ENCODE data around the gene CHST3.
A peak's percentile ranks its signal among the peaks of the same experiment; 100 is the strongest.
"Not testable (repeated sequence)": the region's sequence is repeated elsewhere in the genome, so short reads cannot be mapped to it uniquely, and the experiment has no call there.

CHST3 gene

DNA sequence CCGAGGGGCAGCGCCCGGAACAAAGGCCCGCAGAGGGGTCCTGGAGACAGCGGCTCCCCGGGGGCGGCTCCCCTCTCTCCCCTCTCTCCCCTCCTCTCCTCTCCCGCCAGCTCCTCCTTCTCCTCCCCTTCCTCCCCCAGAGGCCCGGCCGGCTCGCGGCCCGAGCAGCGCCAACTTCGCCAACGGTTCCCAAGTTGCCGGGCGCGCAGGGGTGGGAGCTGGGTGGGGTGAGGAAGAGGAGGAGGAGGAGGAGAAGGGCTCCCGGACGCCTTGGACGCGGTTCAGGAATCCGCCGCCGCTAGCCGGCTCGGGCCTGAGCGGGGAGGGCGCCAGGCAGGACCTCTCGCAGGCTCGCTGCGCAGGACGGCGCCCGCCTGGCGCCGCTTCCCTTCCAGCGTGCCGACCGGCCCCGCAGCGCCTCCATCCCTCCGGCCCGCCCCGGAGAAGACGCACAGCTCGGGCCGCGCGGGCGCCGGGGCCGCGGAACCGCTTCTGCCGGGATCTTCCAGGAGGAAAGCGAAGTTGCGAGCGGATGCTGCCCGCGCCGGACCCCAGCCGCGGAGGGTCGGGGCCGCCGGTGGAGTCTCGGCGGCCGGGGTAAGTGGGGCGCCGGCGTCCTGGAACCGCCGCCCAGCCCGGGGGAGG lies at the start of gene CHST3:
CHST3 (plus strand) TSS at position 298 of the 645 bp plus-strand sequence. CDS start 41,448 bp downstream, outside the sequence.
- DNase-seq (ENCODE audit: insufficient read length, low spot score) (peak; percentile 37), FAIRE-seq (no peak)

DNA sequence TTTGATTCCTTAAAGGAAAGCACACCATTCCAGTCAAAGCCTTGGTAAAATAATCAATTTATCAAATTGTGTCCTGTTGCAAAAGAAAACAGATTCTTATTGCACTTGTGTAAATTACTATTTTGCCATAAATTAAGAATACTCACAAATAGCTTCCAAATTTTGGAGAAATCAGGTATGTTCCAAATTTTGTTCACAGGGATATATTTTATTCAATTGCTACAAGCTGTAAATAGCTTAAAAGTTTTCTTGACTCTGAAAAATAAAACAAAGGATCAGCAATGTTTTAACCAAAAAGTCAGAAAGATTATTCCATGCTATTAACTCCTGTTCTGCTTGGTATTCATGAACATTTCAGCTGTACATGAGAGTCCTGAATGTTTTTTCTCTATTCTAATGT lies 47.4 kb upstream of the CHST3 start:
- FAIRE-seq (no peak), DNase-seq (ENCODE audit: insufficient read length, low spot score) (no peak)

DNA sequence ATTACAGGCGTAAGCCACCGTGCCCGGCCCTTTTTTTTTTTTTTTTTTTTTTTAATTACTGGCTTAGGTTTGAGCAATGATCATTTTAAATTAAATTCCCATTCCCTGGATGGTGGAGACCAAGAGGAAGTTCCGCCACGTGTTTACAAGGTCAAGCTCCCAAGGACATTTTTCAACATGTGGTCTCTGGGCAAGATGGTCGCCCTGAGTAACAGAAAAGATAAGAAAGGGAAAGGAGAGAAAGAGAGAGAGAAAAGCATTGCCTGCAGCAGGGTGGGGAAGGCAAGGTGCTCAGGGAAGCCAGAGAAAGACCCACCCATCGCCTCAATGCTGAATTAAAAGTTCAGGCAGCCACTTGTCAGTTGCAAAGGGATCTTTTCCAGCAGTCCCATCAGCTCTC lies 45.2 kb upstream of the CHST3 start:
- FAIRE-seq, result no peak
- DNase-seq (ENCODE audit: insufficient read length, low spot score), result no peak

DNA sequence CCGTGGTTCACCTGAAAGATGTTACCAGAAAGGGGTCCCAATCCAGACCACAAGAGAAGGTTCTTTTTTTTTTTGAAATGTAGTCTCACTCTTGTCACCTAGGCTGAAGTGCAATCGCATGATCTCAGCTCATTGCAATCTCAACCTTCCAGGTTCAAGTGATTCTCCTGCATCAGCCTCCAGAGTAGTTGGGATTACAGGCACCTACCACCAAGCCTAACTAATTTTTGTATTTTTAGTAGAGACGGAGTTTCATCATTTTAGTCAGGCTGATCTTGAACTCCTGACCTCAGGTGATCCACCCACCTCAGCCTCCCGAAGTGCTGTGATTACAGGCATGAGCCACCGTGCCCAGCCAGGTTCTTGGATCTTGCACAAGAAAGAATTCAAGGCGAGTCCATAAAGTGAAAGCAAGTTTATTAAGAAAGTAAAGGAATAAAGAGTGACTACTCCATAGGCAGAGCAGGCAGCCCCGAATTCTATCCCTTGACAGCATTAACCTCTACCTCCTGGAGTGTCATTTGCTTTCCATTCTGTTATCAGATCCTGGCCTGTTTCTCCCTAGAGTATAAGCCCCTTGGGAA lies 44.1 kb upstream of the CHST3 start:
- DNase-seq (ENCODE audit: insufficient read length, low spot score); FAIRE-seq: not testable (repeated sequence)

DNA sequence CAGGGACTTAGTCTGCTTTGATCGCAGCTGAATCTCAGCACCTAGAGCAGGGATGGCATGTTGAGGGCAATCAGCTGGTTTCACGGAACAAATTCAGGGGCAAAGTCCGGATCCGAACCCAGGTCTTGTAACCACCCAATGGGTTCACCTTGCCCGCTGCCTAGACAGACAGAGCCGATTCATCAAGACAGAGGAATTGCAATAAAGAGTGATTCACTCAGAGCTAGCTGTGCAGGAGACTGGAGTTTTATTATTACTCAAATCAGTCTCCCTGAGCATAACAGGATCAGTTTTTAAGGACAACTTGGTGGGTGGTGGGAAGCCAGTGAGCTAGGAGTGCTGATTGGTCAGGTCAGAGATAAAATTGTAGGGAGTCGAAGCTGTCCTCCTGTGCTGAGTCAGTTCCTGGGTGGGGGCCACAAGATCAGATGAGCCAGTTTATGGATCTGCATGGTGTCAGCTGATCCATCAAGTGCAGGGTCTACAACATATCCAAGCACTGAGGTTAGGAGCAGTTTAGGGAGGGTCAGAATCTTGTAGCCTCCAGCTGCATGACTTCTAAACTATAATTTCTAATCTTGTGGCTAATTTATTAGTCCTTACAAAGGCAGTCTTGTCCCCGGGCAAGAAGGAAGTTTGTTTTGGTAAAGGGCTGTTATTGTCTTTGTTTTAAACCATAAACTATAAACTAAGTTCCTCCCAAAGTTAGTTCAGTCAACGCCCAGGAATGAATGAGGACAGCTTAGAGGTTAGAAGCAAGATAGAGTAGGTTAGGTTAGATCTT lies 43.5 kb upstream of the CHST3 start:
- FAIRE-seq (peak; percentile 46), DNase-seq (ENCODE audit: insufficient read length, low spot score) (no peak)

DNA sequence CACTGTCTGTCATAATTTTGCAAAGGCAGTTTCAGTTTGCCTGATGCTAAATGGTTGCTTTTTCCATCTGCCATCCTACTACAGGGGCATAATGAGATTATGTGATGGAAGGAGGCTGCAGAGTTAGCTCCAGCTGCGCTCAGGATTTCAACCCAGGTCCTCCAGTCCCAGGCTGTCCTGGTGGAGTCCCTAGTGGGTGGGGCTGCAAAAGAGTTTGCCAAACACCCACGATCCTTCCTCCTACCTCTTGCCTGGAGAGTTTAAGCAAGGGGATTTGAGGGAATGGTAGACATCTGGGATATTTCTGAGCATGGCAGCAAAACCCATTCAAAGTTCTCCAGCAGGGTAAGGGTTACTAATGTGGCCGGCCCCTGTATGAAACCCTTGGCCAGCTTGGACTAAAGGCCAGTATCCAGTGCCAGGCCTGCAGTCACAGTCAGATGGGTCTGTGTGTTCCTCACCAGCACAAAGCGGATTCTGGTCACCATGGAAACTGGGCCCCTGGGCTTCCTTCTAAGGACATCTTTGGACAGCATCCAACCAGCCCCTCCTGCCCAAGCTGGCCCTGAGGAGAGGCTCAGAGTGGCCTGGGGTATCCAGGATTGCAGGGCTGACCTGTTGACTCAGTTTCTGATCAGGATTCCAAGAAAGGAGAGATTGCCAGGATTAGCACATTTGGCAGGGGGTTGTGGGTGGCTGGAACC lies 42.7 kb upstream of the CHST3 start:
- no peak for FAIRE-seq
- DNase-seq (ENCODE audit: insufficient read length, low spot score), result no peak

DNA sequence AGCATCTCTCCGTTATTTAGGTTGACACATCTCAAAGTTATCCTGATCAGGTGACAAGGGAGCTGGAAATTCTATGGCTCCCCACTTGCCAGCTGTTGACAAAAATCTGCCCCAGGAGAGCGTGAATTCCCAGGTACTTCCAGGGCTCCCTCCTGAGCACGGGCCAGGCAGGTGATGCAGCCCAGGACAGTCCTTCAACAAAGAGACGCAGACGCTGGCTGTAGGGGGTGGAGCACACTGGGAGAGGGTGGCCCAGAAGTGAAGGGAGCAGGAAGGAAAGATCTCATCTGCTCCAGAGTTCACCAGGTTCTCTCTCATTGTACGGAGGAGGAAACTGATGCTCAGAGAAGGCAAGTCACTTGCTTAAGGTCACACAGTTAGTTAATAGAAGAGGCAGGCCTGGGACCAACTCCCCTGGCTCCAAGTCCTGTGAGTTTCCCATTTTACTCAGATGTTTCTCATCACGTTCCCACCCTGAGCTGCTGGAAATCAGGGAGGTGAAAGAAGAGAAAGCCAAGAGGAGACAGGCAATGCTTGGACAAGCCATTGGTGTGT lies 41.0 kb upstream of the CHST3 start:
- DNase-seq (ENCODE audit: insufficient read length, low spot score) (no peak), FAIRE-seq (no peak)

- DNase-seq (ENCODE audit: insufficient read length, low spot score), result no peak
- no peak for FAIRE-seq
Observed at GRCh38 chr10:71924771-71925170, 39.4 kb upstream of the CHST3 start.

GRCh38 chr10:71927159-71927558 lies 37.0 kb upstream of the CHST3 start:
- no peak for FAIRE-seq
- no peak for DNase-seq (ENCODE audit: insufficient read length, low spot score)

GRCh38 chr10:71927776-71928592 lies 36.2 kb upstream of the CHST3 start:
- FAIRE-seq, result no peak
- DNase-seq (ENCODE audit: insufficient read length, low spot score), result no peak

GRCh38 chr10:71931295-71931694 lies 32.9 kb upstream of the CHST3 start:
- DNase-seq (ENCODE audit: insufficient read length, low spot score), result no peak
- FAIRE-seq, result no peak

DNA sequence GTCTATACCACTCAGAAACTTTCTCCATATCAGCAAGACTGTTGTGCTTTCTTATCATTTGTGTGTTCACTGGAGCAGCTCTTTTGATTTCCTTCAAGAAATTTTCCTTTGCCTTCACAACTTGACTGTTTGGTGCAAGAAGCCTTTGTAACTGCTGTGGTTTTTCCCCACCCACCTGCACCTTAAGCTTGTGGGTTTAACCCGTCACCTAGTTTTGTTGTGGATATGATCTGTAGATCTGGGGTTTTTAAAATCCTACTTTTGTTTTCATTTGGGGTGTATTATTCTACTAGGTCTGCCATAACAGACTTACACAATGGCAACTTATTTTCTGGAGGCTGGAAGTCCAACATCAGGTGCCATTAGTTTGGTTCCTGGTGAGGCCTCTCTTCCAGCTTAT lies 30.5 kb upstream of the CHST3 start:
- FAIRE-seq (no peak), DNase-seq (ENCODE audit: insufficient read length, low spot score) (no peak)

- no peak for DNase-seq (ENCODE audit: insufficient read length, low spot score)
- FAIRE-seq, result no peak
Observed at GRCh38 chr10:71938211-71938610, 26.0 kb upstream of the CHST3 start.

GRCh38 chr10:71939304-71939703 lies 24.9 kb upstream of the CHST3 start:
- FAIRE-seq (no peak), DNase-seq (ENCODE audit: insufficient read length, low spot score) (no peak)

- FAIRE-seq (no peak), DNase-seq (ENCODE audit: insufficient read length, low spot score) (no peak)
Observed at GRCh38 chr10:71939861-71940474, 24.2 kb upstream of the CHST3 start.

- FAIRE-seq, result no peak
- DNase-seq (ENCODE audit: insufficient read length, low spot score), result no peak
Observed at GRCh38 chr10:71940752-71941151, 23.4 kb upstream of the CHST3 start.

GRCh38 chr10:71941318-71941717 lies 22.9 kb upstream of the CHST3 start:
- no peak for DNase-seq (ENCODE audit: insufficient read length, low spot score)
- no peak for FAIRE-seq

- DNase-seq (ENCODE audit: insufficient read length, low spot score), result no peak
- FAIRE-seq, result peak; percentile 9
Observed at GRCh38 chr10:71945819-71946474, 18.2 kb upstream of the CHST3 start.

GRCh38 chr10:71946700-71947099 lies 17.5 kb upstream of the CHST3 start:
- FAIRE-seq (no peak), DNase-seq (ENCODE audit: insufficient read length, low spot score) (no peak)
